HepG2 (cell line): ENCODE results near the gene SYT7. TPM values are rescaled to one million over a fixed set of nuclear protein-coding genes. Genes with fewer than 3 reads are reported as not detected.

Experiments used
- AGO2 ChIP-seq: fragments of 200-400 bp; formaldehyde crosslinking; optimal IDR thresholded peaks from 2 replicates; pipeline ENCODE3; 2017; ENCODE audit warnings: mild to moderate bottlenecking, low read depth, low read length, moderate library complexity
- FOXC1 ChIP-seq: sonication (generic); formaldehyde crosslinking; IDR thresholded peaks from 2 replicates; pipeline ENCODE4 v1.8.0; 2022; ENCODE audit warnings: mild to moderate bottlenecking, missing genetic modification reagents, borderline replicate concordance
- FOXM1 ChIP-seq: sonication (generic); formaldehyde crosslinking; IDR thresholded peaks from 2 replicates; pipeline ENCODE4 v1.5.0; 2020; ENCODE audit warnings: missing genetic modification reagents
- ISX ChIP-seq: sonication (generic); formaldehyde crosslinking; conservative IDR thresholded peaks from 2 replicates; pipeline ENCODE4 v1.5.0; 2020; ENCODE audit warnings: missing genetic modification reagents
- MIER2 ChIP-seq: IDR thresholded peaks from 2 replicates; pipeline ENCODE4 v1.6.1; 2016; ENCODE audit warnings: missing biosample characterization, missing genetic modification reagents
- MLLT10 ChIP-seq: sonication (generic); formaldehyde crosslinking; IDR thresholded peaks from 2 replicates; pipeline ENCODE4 v1.4.0; 2020; ENCODE audit warnings: missing genetic modification reagents
- NFE2 ChIP-seq: sonication (generic); formaldehyde crosslinking; IDR thresholded peaks from 2 replicates; pipeline ENCODE4 v1.4.0; 2020; ENCODE audit warnings: missing genetic modification reagents
- NR3C1 ChIP-seq: sonication (generic); formaldehyde crosslinking; IDR thresholded peaks from 2 replicates; pipeline ENCODE4 v1.4.0; 2020; ENCODE audit warnings: missing genetic modification reagents
- PATZ1 ChIP-seq: sonication (generic); formaldehyde crosslinking; IDR thresholded peaks from 2 replicates; pipeline ENCODE4 v1.4.0; 2020; ENCODE audit warnings: missing genetic modification reagents
- RFXAP ChIP-seq: sonication (generic); formaldehyde crosslinking; IDR thresholded peaks from 2 replicates; pipeline ENCODE4 v1.4.0; 2020; ENCODE audit warnings: missing genetic modification reagents, borderline replicate concordance
- SOX13 ChIP-seq, 3 experiments: fragments of 450-650 bp in 1 of 3; sonication (generic) in 1 of 3; formaldehyde crosslinking in 1 of 3; IDR thresholded peaks in 2 of 3; conservative IDR thresholded peaks in 1 of 3; 2 replicates each; pipeline versions ENCODE4 v1.5.0 to v1.6.1; 2016 to 2020; ENCODE audit warnings: antibody characterized with exemption in 1 of 3, mild to moderate bottlenecking in 1 of 3, missing compliant biosample characterization in 1 of 3, missing genetic modification reagents in 1 of 3, moderate library complexity in 1 of 3
- SOX5 ChIP-seq: IDR thresholded peaks from 2 replicates; pipeline ENCODE4 v1.6.1; 2016; ENCODE audit warnings: borderline replicate concordance
- STAT6 ChIP-seq: sonication (generic); formaldehyde crosslinking; IDR thresholded peaks from 2 replicates; pipeline ENCODE4 v1.4.0; 2020; ENCODE audit warnings: missing genetic modification reagents, mild to moderate bottlenecking, borderline replicate concordance
- ZNF337 ChIP-seq: sonication (generic); formaldehyde crosslinking; IDR thresholded peaks from 2 replicates; pipeline ENCODE4 v1.5.1; 2020; ENCODE audit warnings: missing genetic modification reagents, low read depth, mild to moderate bottlenecking, borderline replicate concordance
- ZNF382 ChIP-seq: sonication (generic); formaldehyde crosslinking; IDR thresholded peaks from 2 replicates; pipeline ENCODE4 v1.5.0; 2020; ENCODE audit warnings: missing genetic modification reagents, mild to moderate bottlenecking, borderline replicate concordance
- ZNF564 ChIP-seq: sonication (generic); formaldehyde crosslinking; IDR thresholded peaks from 2 replicates; pipeline ENCODE4 v1.8.1; 2023; ENCODE audit warnings: mild to moderate bottlenecking, missing genetic modification reagents
- ZNF75D ChIP-seq: sonication (generic); formaldehyde crosslinking; IDR thresholded peaks from 2 replicates; pipeline ENCODE4 v1.8.1; 2023; ENCODE audit warnings: missing genetic modification reagents, mild to moderate bottlenecking, borderline replicate concordance
- ZNF766 ChIP-seq: sonication (generic); formaldehyde crosslinking; IDR thresholded peaks from 2 replicates; pipeline ENCODE4 v1.5.0; 2020; ENCODE audit warnings: missing genetic modification reagents, borderline replicate concordance
- ZNF891 ChIP-seq: sonication (generic); formaldehyde crosslinking; IDR thresholded peaks from 2 replicates; pipeline ENCODE4 v1.5.0; 2020; ENCODE audit warnings: mild to moderate bottlenecking, missing genetic modification reagents
- polyA plus RNA-seq, 8 experiments: library from polyadenylated mRNA; depleted of rRNA in 3 of 8; stranded (reverse) in 7 of 8; unstranded in 1 of 8; fragments of >200 nt; fragmentation: Illumina TruSeq in 4 of 8; extraction: Trizol in 4 of 8; gene quantifications; 2 replicates each; pipeline versions ENCODE4 v1.2.1 to v1.2.3, GENCODE V29; 2011 to 2016; ENCODE audit warnings: low read depth in 4 of 8, missing spikeins in 1 of 8, mixed read lengths in 1 of 8; ENCODE audit not compliant: insufficient read depth in 1 of 8
- total RNA-seq, 5 experiments: library from RNA; depleted of rRNA; stranded (reverse); fragments of >200 nt; fragmentation: Illumina TruSeq; extraction: Trizol; gene quantifications; 2 replicates each; pipeline ENCODE4 v1.2.3, GENCODE V29; 2016; ENCODE audit warnings: low read depth in 1 of 5
- TF ChIP-seq, protein P1 (sequence below): IDR thresholded peaks from 2 replicates; pipeline ENCODE4 v1.6.1; 2016
- TF ChIP-seq, protein P2 (sequence below): sonication (generic); formaldehyde crosslinking; IDR thresholded peaks from 2 replicates; pipeline ENCODE4 v1.5.0; 2020; ENCODE audit warnings: mild to moderate bottlenecking, missing genetic modification reagents

SYT7 gene
- total and polyA plus RNA-seq, 2 of the 13 experiments (the other 11 are each of a cell fraction or from before 2014, with no cell fraction given): 1.4 to 4.4 TPM

- no peak for TF ChIP-seq STAT6 (CRISPR knock-in tag)
- TF ChIP-seq RFXAP (CRISPR knock-in tag): no peak
- TF ChIP-seq, protein P1, sequence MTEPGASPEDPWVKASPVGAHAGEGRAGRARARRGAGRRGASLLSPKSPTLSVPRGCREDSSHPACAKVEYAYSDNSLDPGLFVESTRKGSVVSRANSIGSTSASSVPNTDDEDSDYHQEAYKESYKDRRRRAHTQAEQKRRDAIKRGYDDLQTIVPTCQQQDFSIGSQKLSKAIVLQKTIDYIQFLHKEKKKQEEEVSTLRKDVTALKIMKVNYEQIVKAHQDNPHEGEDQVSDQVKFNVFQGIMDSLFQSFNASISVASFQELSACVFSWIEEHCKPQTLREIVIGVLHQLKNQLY: no peak
- no peak for TF ChIP-seq MLLT10 (CRISPR knock-in tag)
- no peak for TF ChIP-seq ZNF337 (CRISPR knock-in tag)
- TF ChIP-seq ISX: no peak
- TF ChIP-seq ZNF891: 0 out of 2 replicates have a peak, but pooled peaks have one; percentile 30
- no peak for TF ChIP-seq SOX5 (CRISPR knock-in tag)
- TF ChIP-seq NR3C1 (CRISPR knock-in tag): no peak
- TF ChIP-seq MIER2: 0 out of 2 replicates have a peak, but pooled peaks have one; percentile 56
- no peak for TF ChIP-seq ZNF382 (CRISPR knock-in tag)
- TF ChIP-seq ZNF75D (CRISPR knock-in tag): no peak
- no peak for TF ChIP-seq NFE2
- no peak for TF ChIP-seq ZNF766
- TF ChIP-seq, protein P2, sequence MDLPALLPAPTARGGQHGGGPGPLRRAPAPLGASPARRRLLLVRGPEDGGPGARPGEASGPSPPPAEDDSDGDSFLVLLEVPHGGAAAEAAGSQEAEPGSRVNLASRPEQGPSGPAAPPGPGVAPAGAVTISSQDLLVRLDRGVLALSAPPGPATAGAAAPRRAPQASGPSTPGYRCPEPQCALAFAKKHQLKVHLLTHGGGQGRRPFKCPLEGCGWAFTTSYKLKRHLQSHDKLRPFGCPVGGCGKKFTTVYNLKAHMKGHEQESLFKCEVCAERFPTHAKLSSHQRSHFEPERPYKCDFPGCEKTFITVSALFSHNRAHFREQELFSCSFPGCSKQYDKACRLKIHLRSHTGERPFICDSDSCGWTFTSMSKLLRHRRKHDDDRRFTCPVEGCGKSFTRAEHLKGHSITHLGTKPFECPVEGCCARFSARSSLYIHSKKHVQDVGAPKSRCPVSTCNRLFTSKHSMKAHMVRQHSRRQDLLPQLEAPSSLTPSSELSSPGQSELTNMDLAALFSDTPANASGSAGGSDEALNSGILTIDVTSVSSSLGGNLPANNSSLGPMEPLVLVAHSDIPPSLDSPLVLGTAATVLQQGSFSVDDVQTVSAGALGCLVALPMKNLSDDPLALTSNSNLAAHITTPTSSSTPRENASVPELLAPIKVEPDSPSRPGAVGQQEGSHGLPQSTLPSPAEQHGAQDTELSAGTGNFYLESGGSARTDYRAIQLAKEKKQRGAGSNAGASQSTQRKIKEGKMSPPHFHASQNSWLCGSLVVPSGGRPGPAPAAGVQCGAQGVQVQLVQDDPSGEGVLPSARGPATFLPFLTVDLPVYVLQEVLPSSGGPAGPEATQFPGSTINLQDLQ (CRISPR knock-in tag): no peak
- TF ChIP-seq ZNF564 (CRISPR knock-in tag): no peak; the same call in 1 of the 2 replicates
- TF ChIP-seq SOX13 (IDR thresholded peaks at IDR 0.05): no peak
- 0 out of 4 replicates have a peak, but pooled peaks of 1 of the 2 experiments have one; percentile 21 for TF ChIP-seq SOX13 (CRISPR knock-in tag; conservative IDR thresholded peaks at IDR 0.05 in 1 of 2, IDR thresholded peaks at IDR 0.05 in 1 of 2)
- no peak for TF ChIP-seq AGO2
- no peak for TF ChIP-seq FOXC1 (CRISPR knock-in tag)
- peak; percentile 54 for TF ChIP-seq PATZ1 (CRISPR knock-in tag)
- no peak for TF ChIP-seq FOXM1 (CRISPR knock-in tag)
Measured at GRCh38 chr11:61581030-61581928, at the start of gene SYT7 (continued).
